ENCODE measurements around the gene DAPK3.
"Not testable (repeated sequence)": the region's sequence is repeated elsewhere in the genome, so short reads cannot be mapped to it uniquely, and the experiment has no call there.

DAPK3 gene

DNA sequence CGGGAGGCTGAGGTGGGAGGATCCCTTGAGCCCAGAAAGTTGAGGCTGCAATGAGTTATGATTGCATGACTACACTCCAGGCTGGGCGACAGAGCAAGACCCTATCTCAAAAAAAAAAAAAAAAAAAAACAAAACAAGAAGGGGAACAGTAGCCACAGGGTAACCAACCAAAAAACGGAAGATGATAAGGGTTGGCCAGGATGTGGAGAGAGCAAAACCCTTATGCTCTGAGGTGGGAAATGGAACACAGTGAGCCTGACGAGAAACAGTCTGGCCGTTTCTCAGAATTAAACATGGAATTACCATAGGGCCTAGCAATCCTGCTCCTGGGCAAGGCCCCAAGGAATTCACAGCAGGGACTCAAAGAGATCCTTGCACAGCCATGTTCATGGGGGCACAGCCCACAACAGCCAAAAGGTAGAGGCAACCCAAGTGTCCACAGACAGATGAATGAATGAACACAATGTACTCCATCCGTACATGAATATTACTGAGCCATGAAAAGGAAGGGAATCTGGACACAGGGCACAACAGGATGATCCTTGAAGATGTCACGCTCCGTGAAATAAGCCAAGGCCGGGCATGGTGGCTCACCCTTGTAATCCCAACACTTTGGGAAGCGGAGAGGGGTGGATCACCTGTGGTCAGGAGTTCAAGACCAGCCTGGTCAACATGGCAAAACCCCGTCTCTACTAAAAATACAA lies 26.7 kb downstream of the DAPK3 start:
- no peak for ATAC-seq (ENCODE audit: low read depth)
- H3K27me3 ChIP-seq (ENCODE audit: insufficient read depth, poor library complexity, severe bottlenecking): no peaks in the 10 kb centered on the region
- H3K4me3 ChIP-seq (ENCODE audit: severe bottlenecking): no peak overlapping the region
- H3K9me3 ChIP-seq (ENCODE audit: severe bottlenecking): no peaks in the 10 kb centered on the region
- no peak for DNase-seq (ENCODE audit: low spot score)
- H3K4me1 ChIP-seq (ENCODE audit: insufficient read depth, poor library complexity, severe bottlenecking): no peaks in the 10 kb centered on the region
- no peaks in the 10 kb centered on the region for H3K36me3 ChIP-seq (ENCODE audit: low read depth)
- TF ChIP-seq, protein P1, sequence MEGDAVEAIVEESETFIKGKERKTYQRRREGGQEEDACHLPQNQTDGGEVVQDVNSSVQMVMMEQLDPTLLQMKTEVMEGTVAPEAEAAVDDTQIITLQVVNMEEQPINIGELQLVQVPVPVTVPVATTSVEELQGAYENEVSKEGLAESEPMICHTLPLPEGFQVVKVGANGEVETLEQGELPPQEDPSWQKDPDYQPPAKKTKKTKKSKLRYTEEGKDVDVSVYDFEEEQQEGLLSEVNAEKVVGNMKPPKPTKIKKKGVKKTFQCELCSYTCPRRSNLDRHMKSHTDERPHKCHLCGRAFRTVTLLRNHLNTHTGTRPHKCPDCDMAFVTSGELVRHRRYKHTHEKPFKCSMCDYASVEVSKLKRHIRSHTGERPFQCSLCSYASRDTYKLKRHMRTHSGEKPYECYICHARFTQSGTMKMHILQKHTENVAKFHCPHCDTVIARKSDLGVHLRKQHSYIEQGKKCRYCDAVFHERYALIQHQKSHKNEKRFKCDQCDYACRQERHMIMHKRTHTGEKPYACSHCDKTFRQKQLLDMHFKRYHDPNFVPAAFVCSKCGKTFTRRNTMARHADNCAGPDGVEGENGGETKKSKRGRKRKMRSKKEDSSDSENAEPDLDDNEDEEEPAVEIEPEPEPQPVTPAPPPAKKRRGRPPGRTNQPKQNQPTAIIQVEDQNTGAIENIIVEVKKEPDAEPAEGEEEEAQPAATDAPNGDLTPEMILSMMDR (IDR thresholded peaks at IDR 0.05; ENCODE audit: poor library complexity, severe bottlenecking): no peak
- H3K27ac ChIP-seq (ENCODE audit: poor library complexity, severe bottlenecking): no peak overlapping the region

DNA sequence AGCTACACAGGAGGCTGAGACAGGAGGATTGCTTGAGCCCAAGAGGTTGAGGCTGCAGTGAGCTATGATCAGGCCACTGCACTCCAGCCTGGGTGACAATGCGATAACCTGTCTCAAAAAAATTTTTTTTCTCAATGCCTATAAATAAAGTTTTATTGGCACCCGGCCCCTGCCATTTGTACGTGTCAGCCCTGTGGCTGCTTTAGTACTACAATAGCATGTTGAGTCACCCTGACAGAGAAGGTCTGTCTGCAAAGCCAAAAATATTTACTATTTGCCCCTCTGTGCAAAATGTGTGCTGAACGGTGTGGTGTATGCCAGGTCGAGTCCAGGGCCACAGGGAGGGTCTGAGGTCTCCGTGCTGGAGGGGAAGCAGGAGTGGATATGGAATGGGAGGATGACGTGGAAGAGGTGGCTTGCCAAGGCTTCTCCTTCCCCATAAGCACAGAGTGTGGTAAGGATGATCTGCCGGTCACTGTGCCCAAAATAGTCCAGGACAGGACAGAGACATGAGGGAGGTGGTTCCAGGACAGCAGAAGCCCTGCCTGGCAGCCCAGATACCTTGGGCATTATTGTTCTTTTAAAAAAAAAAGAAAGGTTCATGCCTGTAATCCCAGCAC lies 28.0 kb downstream of the DAPK3 start:
- H3K9me3 ChIP-seq (ENCODE audit: severe bottlenecking): no peaks in the 10 kb centered on the region
- no peak for ATAC-seq (ENCODE audit: low read depth)
- no peak overlapping the region for H3K4me3 ChIP-seq (ENCODE audit: severe bottlenecking)
- no peaks in the 10 kb centered on the region for H3K27me3 ChIP-seq (ENCODE audit: insufficient read depth, poor library complexity, severe bottlenecking)
- no peaks in the 10 kb centered on the region for H3K4me1 ChIP-seq (ENCODE audit: insufficient read depth, poor library complexity, severe bottlenecking)
- no peak overlapping the region for H3K27ac ChIP-seq (ENCODE audit: poor library complexity, severe bottlenecking)
- DNase-seq (ENCODE audit: low spot score): no peak
- H3K36me3 ChIP-seq (ENCODE audit: low read depth): no peaks in the 10 kb centered on the region
- TF ChIP-seq, protein P1 (IDR thresholded peaks at IDR 0.05; ENCODE audit: poor library complexity, severe bottlenecking): no peak

DNA sequence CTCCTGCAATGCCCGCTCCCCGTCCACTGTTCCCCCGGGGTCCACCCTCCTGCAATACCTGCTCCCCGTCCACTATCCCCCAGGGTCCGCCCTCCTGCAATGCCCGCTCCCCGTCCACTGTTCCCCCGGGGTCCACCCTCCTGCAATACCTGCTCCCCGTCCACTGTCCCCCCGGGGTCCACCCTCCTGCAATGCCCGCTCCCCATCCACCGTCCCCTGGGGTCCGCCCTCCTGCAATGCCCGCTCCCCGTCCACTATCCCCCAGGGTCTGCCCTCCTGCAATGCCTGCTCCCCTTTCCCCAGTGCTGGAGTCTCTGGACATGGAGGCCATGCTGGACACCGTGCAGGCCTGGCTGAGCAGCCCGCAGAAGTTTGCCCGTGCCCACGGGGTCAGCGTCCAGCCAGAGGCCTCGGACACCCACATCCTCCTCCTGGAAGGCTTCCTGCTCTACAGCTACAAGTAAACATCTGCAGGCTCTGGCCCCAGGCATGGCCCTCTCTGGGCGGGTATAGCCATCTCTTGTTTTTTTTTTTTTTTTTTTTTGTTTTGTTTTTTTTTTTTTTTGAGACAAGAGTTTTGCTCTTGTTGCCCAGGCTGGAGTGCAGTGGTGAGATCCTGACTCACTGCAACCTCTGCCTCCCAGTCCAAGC lies 32.5 kb downstream of the DAPK3 start:
- H3K27ac ChIP-seq (ENCODE audit: poor library complexity, severe bottlenecking); DNase-seq (ENCODE audit: low spot score); H3K36me3 ChIP-seq (ENCODE audit: low read depth); ATAC-seq (ENCODE audit: low read depth); H3K4me1 ChIP-seq (ENCODE audit: insufficient read depth, poor library complexity, severe bottlenecking); H3K4me3 ChIP-seq (ENCODE audit: severe bottlenecking); H3K9me3 ChIP-seq (ENCODE audit: severe bottlenecking): not testable (repeated sequence)
- peaks cover 14% of the 10 kb centered on the region for H3K27me3 ChIP-seq (ENCODE audit: insufficient read depth, poor library complexity, severe bottlenecking)

DNA sequence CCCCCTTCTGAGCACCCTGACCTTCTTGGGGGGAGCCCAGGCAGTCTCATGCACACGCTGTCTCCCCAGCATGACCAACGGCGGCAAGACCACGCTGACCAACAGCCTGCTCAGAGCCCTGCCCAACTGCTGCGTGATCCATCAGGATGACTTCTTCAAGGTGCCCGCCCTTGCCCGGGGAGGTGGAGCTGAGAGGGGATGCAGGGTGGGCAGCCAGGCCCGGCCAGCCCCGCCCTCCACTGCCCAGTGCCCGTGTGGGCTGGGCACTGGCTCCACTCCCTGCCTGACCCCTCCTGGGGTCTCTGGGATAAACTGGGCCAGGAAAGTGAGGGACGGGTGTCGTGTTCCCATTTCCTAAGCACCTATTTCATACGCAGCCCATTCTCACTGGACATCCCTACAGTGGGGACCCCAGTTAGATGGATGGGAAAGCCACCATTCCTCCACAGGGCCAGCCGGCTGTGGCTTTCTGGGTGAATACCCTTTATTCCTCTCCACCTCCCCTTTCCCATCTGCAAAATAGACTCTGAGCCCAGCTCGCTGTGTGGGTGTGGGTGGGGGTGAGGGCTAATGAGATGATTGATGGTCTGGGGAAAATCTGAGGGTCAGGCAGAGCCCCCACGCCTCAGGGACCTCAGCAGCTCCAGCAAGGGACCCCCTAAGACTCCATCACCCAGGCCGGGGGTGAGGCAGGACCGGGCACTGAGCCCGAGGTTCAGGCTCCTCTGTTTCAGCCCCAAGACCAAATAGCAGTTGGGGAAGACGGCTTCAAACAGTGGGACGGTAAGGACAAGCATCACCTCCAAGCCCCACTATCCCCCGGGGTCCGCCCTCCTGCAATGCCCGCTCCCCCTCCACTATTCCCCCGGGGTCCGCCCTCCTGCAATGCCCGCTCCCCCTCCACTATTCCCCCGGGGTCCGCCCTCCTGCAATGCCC lies 34.1 kb downstream of the DAPK3 start:
- Histone ChIP-seq H3K4me1 (ENCODE audit: insufficient read depth, poor library complexity, severe bottlenecking) (no peaks in the 10 kb centered on the region), H3K36me3 (ENCODE audit: low read depth) (no peaks in the 10 kb centered on the region), H3K4me3 (ENCODE audit: severe bottlenecking) (no peak overlapping the region), H3K27ac (ENCODE audit: poor library complexity, severe bottlenecking) (no peak overlapping the region), H3K9me3 (ENCODE audit: severe bottlenecking) (no peaks in the 10 kb centered on the region), H3K27me3 (ENCODE audit: insufficient read depth, poor library complexity, severe bottlenecking) (peaks cover 27% of the 10 kb centered on the region)
- DNase-seq (ENCODE audit: low spot score): no peak
- TF ChIP-seq, protein P1 (IDR thresholded peaks at IDR 0.05; ENCODE audit: poor library complexity, severe bottlenecking): no peak
- ATAC-seq (ENCODE audit: low read depth): no peak
